HG02798 (cell line): Measurements from ENCODE around the gene BCOR.
A peak's percentile ranks its signal among the peaks of the same experiment; 100 is the strongest.

Experiments
- ATAC-seq: cut with Tn5 transposase; IDR thresholded peaks from one replicate; pipeline ENCODE4 v1.9.1; 2021; ENCODE audit warnings: mild to moderate bottlenecking; ENCODE audit not compliant: unreplicated experiment, poor library complexity

Gene BCOR

GRCh38 chrX:40100141-40100536, 2.4 kb upstream of the BCOR start:
- ATAC-seq: no peak

- peak; percentile 31 for ATAC-seq
Measured at GRCh38 chrX:40099055-40099958, 1.5 kb upstream of the BCOR start.

- peak; percentile 30 for ATAC-seq
Measured at GRCh38 chrX:40098264-40099054, 701 bp upstream of the BCOR start.

GRCh38 chrX:40097141-40097503, 636 bp downstream of the BCOR start:
- ATAC-seq: no peak

- no peak for ATAC-seq
Measured at GRCh38 chrX:40096395-40097091, 1.2 kb downstream of the BCOR start.

GRCh38 chrX:40095583-40096394, 2.0 kb downstream of the BCOR start:
- no peak for ATAC-seq

- ATAC-seq: no peak
Measured at GRCh38 chrX:40094900-40095582, 2.7 kb downstream of the BCOR start.

- no peak for ATAC-seq
Measured at GRCh38 chrX:40094041-40094899, 3.5 kb downstream of the BCOR start.

- no peak for ATAC-seq
Measured at GRCh38 chrX:40093586-40093985, 4.2 kb downstream of the BCOR start.

GRCh38 chrX:40092808-40093435, 4.8 kb downstream of the BCOR start:
- ATAC-seq: no peak

GRCh38 chrX:40091691-40092421, 5.9 kb downstream of the BCOR start:
- no peak for ATAC-seq

- no peak for ATAC-seq
Measured at GRCh38 chrX:40090961-40091360, 6.8 kb downstream of the BCOR start.

GRCh38 chrX:40090050-40090804, 7.5 kb downstream of the BCOR start:
- ATAC-seq: no peak

- no peak for ATAC-seq
Measured at GRCh38 chrX:40088803-40089540, 8.8 kb downstream of the BCOR start.

GRCh38 chrX:40088299-40088625, 9.5 kb downstream of the BCOR start:
- no peak for ATAC-seq
